ENCODE data around the gene MAP2K5.
A peak's percentile ranks its signal among the peaks of the same experiment; 100 is the strongest.

MAP2K5 gene

DNA sequence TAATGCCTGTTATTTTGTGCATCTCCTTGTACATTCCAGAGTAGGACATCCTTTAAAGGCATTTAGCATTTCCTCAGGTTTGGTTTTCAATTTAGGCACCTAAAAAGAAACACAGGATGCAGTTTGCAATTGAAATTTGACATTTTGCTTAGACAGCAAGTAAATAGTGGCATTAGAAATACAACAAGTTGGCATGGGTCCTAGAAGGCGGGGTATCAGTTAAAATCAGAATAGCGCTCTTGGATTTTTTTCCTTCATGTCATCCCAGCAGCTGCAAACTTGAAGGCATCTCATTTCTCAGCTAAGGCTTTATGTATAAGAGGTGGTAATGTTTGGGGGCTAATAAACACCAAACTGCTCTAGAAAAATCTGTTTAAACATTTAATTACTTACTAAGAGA lies 235.3 kb downstream of the MAP2K5 start:
- no peak for DNase-seq (ENCODE audit: low spot score)
- FAIRE-seq: no peak

DNA sequence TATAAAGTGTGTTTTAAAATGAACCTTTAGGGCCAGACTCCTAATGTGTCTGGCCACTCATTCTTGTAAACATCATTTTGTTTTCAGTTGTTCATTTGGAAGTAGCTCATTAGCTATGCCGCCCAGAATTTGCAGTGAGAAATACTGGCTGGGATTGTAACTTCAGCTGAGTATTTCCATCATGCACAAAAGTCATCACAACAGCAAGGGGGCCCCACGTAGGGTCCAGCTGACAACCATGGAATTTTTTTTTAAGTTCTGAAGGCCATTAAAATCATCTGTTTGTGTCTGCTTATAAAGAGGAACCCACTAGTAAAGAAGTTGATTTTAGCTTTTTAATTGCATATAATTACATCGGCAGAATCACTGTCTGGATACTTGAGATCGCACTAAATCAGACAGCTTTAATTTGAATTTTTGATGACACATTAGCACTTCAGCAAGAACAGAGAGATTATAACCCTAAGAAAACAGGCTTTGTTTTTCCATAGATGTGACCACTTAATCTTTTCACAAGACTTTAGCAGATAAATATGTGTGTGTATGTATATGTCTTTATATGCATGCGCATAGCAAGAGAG lies 236.6 kb downstream of the MAP2K5 start:
- FAIRE-seq (no peak), DNase-seq (ENCODE audit: low spot score) (no peak)

DNA sequence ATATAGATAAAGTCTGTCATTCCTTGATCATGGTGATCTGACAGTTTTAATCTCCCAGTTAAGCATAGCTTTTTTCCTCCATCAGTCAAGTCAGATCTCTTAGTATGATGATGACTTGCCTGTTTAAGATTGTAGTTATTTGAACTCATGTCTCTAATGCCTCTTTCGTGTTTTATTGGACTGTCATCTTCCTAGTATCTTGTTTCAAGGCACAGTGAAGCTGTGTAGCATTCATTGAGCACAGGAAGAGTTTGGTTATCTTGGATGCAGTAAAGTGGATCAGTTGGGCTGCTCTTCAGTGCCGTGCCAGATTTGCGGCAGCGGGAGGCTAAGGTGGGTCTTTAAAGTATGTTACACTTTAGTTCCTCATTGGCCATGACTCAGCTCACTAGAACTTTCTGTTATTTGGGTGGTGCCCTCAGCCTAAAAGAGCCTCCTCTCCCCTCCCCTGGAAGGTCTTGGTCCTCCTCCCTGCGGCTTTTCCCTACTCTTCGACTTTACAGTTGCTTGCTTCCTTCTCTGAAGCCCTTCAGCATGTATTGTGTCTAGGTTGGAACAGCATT lies 237.1 kb downstream of the MAP2K5 start:
- no peak for FAIRE-seq
- DNase-seq (ENCODE audit: low spot score): no peak

- no peak for DNase-seq (ENCODE audit: low spot score)
- no peak for FAIRE-seq
These were observed 238.6 kb downstream of the MAP2K5 start for GRCh38 chr15:67781061-67781460.

DNA sequence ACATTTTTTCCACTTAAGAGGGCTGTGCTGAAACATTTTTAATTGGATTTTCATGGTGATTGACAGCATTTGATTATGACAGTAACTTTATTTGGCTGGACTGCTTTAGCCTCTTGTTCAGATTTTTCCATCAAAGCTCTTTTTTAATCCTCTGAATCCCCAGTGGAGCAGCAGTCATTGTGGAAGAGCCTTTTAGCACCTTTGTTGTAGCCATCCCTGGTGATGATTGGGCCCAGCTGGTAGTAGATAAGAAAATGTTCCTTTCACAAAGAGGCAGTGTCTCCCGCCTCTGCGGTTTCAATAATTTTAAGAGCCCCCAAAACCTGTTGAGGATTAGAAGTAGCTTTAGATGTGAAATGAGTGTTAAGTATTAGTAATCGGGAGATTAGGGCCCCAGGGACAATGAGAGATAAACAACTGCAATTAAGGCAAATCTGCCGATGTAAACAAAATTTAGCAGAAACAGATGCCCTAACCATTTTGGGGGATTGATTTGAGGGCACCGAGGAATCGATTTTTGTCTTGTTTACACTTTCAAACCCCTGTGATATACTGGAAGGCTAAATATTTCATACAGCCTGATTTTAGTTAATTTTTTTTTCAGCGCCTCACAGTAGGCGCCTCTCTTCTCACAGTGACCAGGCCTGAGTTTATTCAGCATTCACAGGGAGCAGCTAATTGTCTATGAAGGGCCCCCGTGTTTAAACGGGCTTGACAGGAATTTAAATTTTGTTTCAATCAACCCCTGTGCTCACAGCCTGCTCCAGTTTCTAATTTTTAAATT lies 239.6 kb downstream of the MAP2K5 start:
- FAIRE-seq (no peak), DNase-seq (ENCODE audit: low spot score) (no peak)

- no peak for DNase-seq (ENCODE audit: low spot score)
- no peak for FAIRE-seq
These were observed 240.1 kb downstream of the MAP2K5 start for GRCh38 chr15:67782691-67782991.

DNA sequence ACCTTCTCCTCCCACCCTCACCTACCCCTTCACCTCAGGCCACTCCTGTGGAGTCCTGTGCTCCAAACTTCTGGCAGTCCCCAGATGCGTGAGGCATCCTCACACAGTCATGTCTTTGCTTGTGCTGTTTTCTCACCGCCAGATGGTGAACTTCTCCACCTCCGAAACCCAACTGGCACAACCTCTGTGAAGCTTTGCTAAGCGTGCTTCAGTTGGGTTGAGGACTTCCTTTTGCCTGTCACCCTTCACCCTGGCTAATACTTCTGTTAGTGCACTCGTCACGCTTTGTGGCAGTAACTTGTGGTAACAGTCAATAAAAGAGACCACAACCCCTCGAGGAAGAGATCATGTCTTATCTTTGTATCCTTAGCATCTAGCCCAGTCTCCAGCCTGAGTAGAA lies 240.8 kb downstream of the MAP2K5 start:
- FAIRE-seq: no peak

GRCh38 chr15:67784090-67784781 lies 241.7 kb downstream of the MAP2K5 start:
- FAIRE-seq (no peak), DNase-seq (ENCODE audit: low spot score) (no peak)

More for the DNA sequence above, 240.8 kb downstream of the MAP2K5 start:
- no peak for DNase-seq (ENCODE audit: low spot score)

DNA sequence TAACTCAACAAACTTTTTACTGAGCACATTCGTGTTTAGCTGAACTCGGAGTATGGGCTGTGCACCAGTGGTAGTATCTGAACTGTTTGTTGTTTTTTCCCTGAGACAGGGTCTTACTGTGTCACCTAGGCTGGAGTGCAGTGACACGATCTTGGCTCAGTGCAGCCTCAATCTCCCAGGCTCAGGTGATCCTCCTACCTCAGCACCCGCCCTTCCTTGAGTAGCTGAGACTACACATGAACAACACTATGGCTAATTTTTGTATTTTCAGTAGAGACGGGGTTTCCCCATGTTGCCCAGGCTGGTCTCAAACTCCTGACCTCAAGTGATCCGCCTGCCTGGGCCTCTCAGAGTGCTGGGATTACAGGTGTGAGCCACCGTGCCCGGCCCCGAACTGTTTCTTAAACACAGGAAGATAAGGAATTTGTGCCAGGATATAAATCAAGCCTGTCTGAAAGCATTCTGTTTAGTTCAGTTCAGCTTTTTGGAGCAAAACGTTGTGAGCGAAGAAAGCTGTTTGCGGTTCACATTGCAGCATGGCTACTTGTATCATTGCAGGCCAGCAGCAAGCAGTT lies 242.4 kb downstream of the MAP2K5 start:
- DNase-seq (ENCODE audit: low spot score) (no peak), FAIRE-seq (no peak)

DNA sequence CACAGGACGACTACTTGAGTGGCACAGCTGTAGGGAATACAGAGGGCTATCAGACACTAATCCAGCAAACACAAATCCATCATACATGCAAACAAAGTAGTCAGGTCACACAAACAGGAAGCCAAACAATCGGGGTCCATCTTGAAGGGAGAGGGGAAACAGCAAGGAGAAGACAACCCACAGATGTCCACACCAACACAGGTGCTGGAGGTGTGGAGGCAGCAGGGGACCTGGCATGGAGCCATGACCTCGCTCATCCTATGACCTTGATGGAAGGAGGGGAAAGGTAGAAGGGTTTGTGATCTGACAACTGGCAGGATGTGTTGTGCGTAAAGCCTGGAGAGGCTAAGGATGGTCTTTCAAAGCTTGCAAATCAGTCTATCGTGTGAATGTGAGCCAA lies 242.9 kb downstream of the MAP2K5 start:
- FAIRE-seq (no peak), DNase-seq (ENCODE audit: low spot score) (no peak)

DNA sequence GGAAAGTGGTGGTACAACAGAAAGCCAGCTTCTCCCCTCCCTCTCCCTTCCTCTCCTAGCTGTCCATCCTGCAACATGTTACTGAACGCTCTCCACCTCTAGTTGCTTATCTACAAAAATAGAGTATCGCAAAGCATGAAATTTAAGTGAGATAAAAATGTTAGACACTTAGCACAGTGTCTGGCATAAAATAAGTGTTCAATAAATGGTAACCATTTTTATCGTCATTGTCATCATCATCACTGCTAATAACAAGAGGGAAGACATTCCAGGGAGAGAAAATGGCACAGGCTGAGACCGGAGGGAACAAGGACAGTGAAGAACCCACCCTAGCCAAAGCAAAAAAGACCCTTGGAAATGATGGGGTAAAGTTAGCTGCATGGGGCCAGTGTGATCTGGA lies 244.1 kb downstream of the MAP2K5 start:
- FAIRE-seq (no peak), DNase-seq (ENCODE audit: low spot score) (no peak)

- FAIRE-seq (no peak), DNase-seq (ENCODE audit: low spot score) (no peak)
These were observed 246.5 kb downstream of the MAP2K5 start for GRCh38 chr15:67788986-67789385.

- no peak for FAIRE-seq
- no peak for DNase-seq (ENCODE audit: low spot score)
These were observed 248.3 kb downstream of the MAP2K5 start for GRCh38 chr15:67790610-67791319.

- FAIRE-seq (no peak), DNase-seq (ENCODE audit: low spot score) (peak; percentile 10)
These were observed 249.9 kb downstream of the MAP2K5 start for GRCh38 chr15:67792250-67792942.

DNA sequence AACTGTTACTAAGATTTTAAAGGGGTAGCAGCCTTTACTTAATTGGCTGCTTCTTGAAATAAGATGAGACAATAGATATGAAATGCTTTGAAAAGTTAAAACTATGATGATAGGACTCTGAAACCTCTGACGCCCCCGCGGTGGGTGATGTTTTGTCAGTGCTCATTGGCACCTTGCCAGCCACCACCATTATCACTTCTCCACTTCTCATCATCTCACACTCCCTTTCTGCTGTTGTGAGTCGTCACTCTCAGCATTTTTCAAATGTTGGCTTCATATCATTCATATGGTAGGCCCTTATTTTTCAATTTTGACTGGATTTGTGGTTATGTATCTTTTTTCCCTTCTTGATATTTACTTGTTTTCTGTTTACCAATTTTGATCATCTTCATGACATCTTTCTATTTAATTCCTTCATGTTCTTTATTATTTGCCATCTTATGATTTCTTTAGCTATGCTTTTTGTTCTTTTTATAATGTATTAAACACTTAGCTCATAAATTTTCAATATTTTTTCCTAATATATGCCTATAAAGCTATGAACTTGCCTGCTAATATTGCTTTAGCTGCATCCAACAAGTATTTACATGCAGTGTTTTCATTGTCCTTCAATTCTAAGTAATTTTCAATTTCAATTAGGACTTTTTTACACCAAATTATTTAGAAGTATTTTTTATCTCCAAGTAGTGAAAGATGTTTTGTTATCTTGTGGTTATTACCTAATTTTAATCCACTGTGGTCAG lies 252.5 kb downstream of the MAP2K5 start:
- FAIRE-seq: no peak
- no peak for DNase-seq (ENCODE audit: low spot score)

- DNase-seq (ENCODE audit: low spot score) (no peak), FAIRE-seq (no peak)
These were observed 254.0 kb downstream of the MAP2K5 start for GRCh38 chr15:67796196-67797127.

GRCh38 chr15:67799801-67800205 lies 257.3 kb downstream of the MAP2K5 start:
- DNase-seq (ENCODE audit: low spot score): no peak
- no peak for FAIRE-seq

DNA sequence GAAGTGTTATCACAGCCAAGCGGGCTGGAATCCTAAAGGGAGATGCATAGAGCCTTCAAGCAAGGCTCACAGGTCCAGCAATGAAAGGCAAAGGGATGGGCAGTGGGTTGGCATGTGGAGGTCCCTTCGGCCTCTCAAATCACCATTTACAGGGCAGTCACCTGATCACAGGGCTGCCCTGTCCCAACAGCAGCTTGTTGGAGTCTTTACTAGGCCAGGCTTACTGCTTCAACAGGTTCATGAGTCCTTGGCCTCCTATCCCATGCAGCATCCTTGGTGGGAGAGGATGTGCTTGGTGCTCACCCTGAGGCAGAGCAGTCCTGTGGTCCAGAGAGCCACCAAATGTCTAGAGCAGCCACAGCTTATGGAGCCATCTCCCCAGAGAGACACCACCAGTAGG lies 258.6 kb downstream of the MAP2K5 start:
- FAIRE-seq: no peak
- no peak for DNase-seq (ENCODE audit: low spot score)

Measured in RCC 7860 (cell line).